Activated T-cell treated with anti-CD3 and anti-CD28 coated beads, Interleukin-2, amount 50 U/mL, for 48 hours (primary cell): Measurements from ENCODE around the gene STAT3.

Source experiments
- DNase-seq, 2 experiments: peaks; one replicate each; pipeline ENCODE4 v3.0.0-alpha.2; 2020

The STAT3 gene

GRCh38 chr17:42289611-42290181 is 98.5 kb downstream of the STAT3 start:
- peak; percentile 72 to 77 for DNase-seq

GRCh38 chr17:42288803-42289610 is 99.2 kb downstream of the STAT3 start:
- DNase-seq: peak; percentile 75 to 76

GRCh38 chr17:42287977-42288802 is 100.1 kb downstream of the STAT3 start, which contains the start of gene STAT5A:
TSS of gene STAT5A (plus strand) at chr17:42288498. CDS start at chr17:42289412, 914 bp downstream.
- peak; percentile 80 to 85 for DNase-seq

- peak; percentile 72 to 75 for DNase-seq
Observed at GRCh38 chr17:42287305-42287976, 100.8 kb downstream of the STAT3 start.

GRCh38 chr17:42286411-42287221 is 101.6 kb downstream of the STAT3 start:
- DNase-seq: peak; percentile 27 to 35

GRCh38 chr17:42285346-42286050 is 102.7 kb downstream of the STAT3 start:
- DNase-seq: peak; percentile 11 to 13

GRCh38 chr17:42284566-42284965 is 103.7 kb downstream of the STAT3 start:
- peak; percentile 11 to 14 for DNase-seq

GRCh38 chr17:42284024-42284369 is 104.2 kb downstream of the STAT3 start:
- no peak for DNase-seq

- DNase-seq: peak; percentile 16 to 18
Observed at GRCh38 chr17:42283241-42284023, 104.8 kb downstream of the STAT3 start.

- peak; percentile 17 to 18 for DNase-seq
Observed at GRCh38 chr17:42282478-42283080, 105.7 kb downstream of the STAT3 start.

- DNase-seq: peak; percentile 13 to 14
Observed at GRCh38 chr17:42281571-42282096, 106.6 kb downstream of the STAT3 start.

- DNase-seq: peak; percentile 12 to 15
Observed at GRCh38 chr17:42279776-42280630, 108.2 kb downstream of the STAT3 start.

- no peak for DNase-seq
Observed at GRCh38 chr17:42277342-42277712, 110.9 kb downstream of the STAT3 start.

- peak; percentile 51 to 55 for DNase-seq
Observed at GRCh38 chr17:42276609-42277341, 111.5 kb downstream of the STAT3 start.

- peak; percentile 73 to 80 for DNase-seq
Observed at GRCh38 chr17:42276359-42276608, 112.0 kb downstream of the STAT3 start, which contains the start of gene STAT5B. TSS of gene STAT5B (minus strand) at chr17:42276391. CDS start at chr17:42232127, 44,264 bp downstream.

- DNase-seq: peak; percentile 63 to 64
Observed at GRCh38 chr17:42275527-42276358, 112.5 kb downstream of the STAT3 start.
